H7 (cell line): ENCODE results near the gene TMED6. TPM values are rescaled to one million over a fixed set of nuclear protein-coding genes. Genes with fewer than 3 reads are reported as not detected.

Experiments used
- DNase-seq: peaks from one replicate; pipeline ENCODE4 v3.0.0; 2012
- H3K27me3 ChIP-seq: 2 replicates; pipeline ENCODE4 v1.6.0; 2011; ENCODE audit warnings: mild to moderate bottlenecking, low read length; ENCODE audit not compliant: control insufficient read depth, insufficient read depth
- H3K36me3 ChIP-seq: replicated peaks from 2 replicates; pipeline ENCODE4 v1.5.1; 2011; ENCODE audit warnings: low read length; ENCODE audit not compliant: control insufficient read depth, insufficient read depth
- H3K4me3 ChIP-seq: 2 replicates; pipeline ENCODE4 v1.5.1; 2011; ENCODE audit warnings: low read depth, mild to moderate bottlenecking, control low read depth, low read length, moderate library complexity; ENCODE audit not compliant: insufficient read depth
- total RNA-seq: library from RNA; depleted of rRNA; stranded (reverse); fragments of >200 nt; shearing (Covaris generic); gene quantifications from 2 replicates; pipeline ENCODE4 v1.2.3, GENCODE V29; 2014

The TMED6 gene
- total RNA-seq, 1 experiment from 2014 or later, result not detected

GRCh38 chr16:69322343-69322742, 29.2 kb downstream of the TMED6 start:
- Histone ChIP-seq H3K27me3 (no peaks in the 10 kb centered on the region), H3K36me3 (peaks cover 55% of the 10 kb centered on the region), H3K4me3 (no peak overlapping the region)
- DNase-seq, result no peak

GRCh38 chr16:69321080-69321479, 30.5 kb downstream of the TMED6 start:
- Histone ChIP-seq H3K27me3 (no peaks in the 10 kb centered on the region), H3K36me3 (peaks cover 52% of the 10 kb centered on the region), H3K4me3 (no peak overlapping the region)
- DNase-seq, result no peak

- H3K36me3 ChIP-seq, result peaks cover 51% of the 10 kb centered on the region
- no peak for DNase-seq
- H3K27me3 ChIP-seq, result no peaks in the 10 kb centered on the region
- no peak overlapping the region for H3K4me3 ChIP-seq
Measured at GRCh38 chr16:69320740-69321073, 30.9 kb downstream of the TMED6 start.

- H3K27me3 ChIP-seq, result no peaks in the 10 kb centered on the region
- no peak for DNase-seq
- peaks cover 53% of the 10 kb centered on the region for H3K36me3 ChIP-seq
- no peak overlapping the region for H3K4me3 ChIP-seq
Measured at GRCh38 chr16:69319826-69320739, 31.5 kb downstream of the TMED6 start.

- Histone ChIP-seq H3K27me3 (no peaks in the 10 kb centered on the region), H3K36me3 (peaks cover 52% of the 10 kb centered on the region), H3K4me3 (no peak overlapping the region)
- DNase-seq, result no peak
Measured at GRCh38 chr16:69319381-69319780, 32.2 kb downstream of the TMED6 start.

GRCh38 chr16:69318911-69319289, 32.7 kb downstream of the TMED6 start:
- H3K36me3 ChIP-seq, result peaks cover 50% of the 10 kb centered on the region
- H3K27me3 ChIP-seq, result no peaks in the 10 kb centered on the region
- H3K4me3 ChIP-seq, result no peak overlapping the region
- DNase-seq, result no peak

- DNase-seq, result no peak
- Histone ChIP-seq H3K4me3 (no peak overlapping the region), H3K36me3 (peaks cover 48% of the 10 kb centered on the region), H3K27me3 (no peaks in the 10 kb centered on the region)
Measured at GRCh38 chr16:69318177-69318910, 33.2 kb downstream of the TMED6 start.

- H3K27me3 ChIP-seq, result no peaks in the 10 kb centered on the region
- H3K36me3 ChIP-seq, result peaks cover 38% of the 10 kb centered on the region
- no peak for DNase-seq
- no peak overlapping the region for H3K4me3 ChIP-seq
Measured at GRCh38 chr16:69316595-69317034, 35.0 kb downstream of the TMED6 start.

GRCh38 chr16:69315486-69316311, 35.9 kb downstream of the TMED6 start:
- DNase-seq, result peak; percentile 41
- Histone ChIP-seq H3K36me3 (peaks cover 34% of the 10 kb centered on the region), H3K4me3 (no peak overlapping the region), H3K27me3 (no peaks in the 10 kb centered on the region)

- DNase-seq, result no peak
- Histone ChIP-seq H3K27me3 (no peaks in the 10 kb centered on the region), H3K4me3 (no peak overlapping the region), H3K36me3 (peaks cover 23% of the 10 kb centered on the region)
Measured at GRCh38 chr16:69314534-69314933, 37.1 kb downstream of the TMED6 start.

- Histone ChIP-seq H3K36me3 (peaks cover 17% of the 10 kb centered on the region), H3K27me3 (no peaks in the 10 kb centered on the region), H3K4me3 (no peak overlapping the region)
- DNase-seq, result no peak
Measured at GRCh38 chr16:69313469-69313868, 38.1 kb downstream of the TMED6 start.

- no peaks in the 10 kb centered on the region for H3K27me3 ChIP-seq
- peaks cover 13% of the 10 kb centered on the region for H3K36me3 ChIP-seq
- peak overlapping the region; percentile 91 for H3K4me3 ChIP-seq
- DNase-seq, result peak; percentile 88
Measured at GRCh38 chr16:69311533-69312387, 39.8 kb downstream of the TMED6 start.

- DNase-seq, result peak; percentile 99
Measured at GRCh38 chr16:69310653-69311532, 40.7 kb downstream of the TMED6 start, which contains the start of gene VPS4A. TSS of gene VPS4A (plus strand) at chr16:69311350. CDS start at chr16:69311512, 162 bp downstream.

More at GRCh38 chr16:69310653-69311532, 40.7 kb downstream of the TMED6 start, which contains the start of gene VPS4A:
- H3K36me3 ChIP-seq, result peaks cover 8% of the 10 kb centered on the region
- no peaks in the 10 kb centered on the region for H3K27me3 ChIP-seq
- H3K4me3 ChIP-seq, result peak within 1 kb of the TSS; percentile 91
